KMS-11 (cell line): Measurements from ENCODE around the gene SHOC2.

Experiments
- H2AFZ ChIP-seq: fragments of 200-600 bp; sonication (generic); 2 replicates; pipeline ENCODE4 v1.6.1; 2016; ENCODE audit warnings: antibody characterized with exemption, mixed run types, low read depth
- H3K27ac ChIP-seq: fragments of 200-600 bp; sonication (generic); 2 replicates; pipeline ENCODE4 v1.6.1; 2016; ENCODE audit warnings: mild to moderate bottlenecking, mixed run types
- H3K27me3 ChIP-seq: fragments of 200-600 bp; sonication (generic); 2 replicates; pipeline ENCODE4 v1.6.1; 2017; ENCODE audit warnings: mild to moderate bottlenecking, low read depth, mixed run types, moderate library complexity; ENCODE audit not compliant: insufficient read depth
- H3K36me3 ChIP-seq: fragments of 200-600 bp; sonication (generic); 2 replicates; pipeline ENCODE4 v1.6.1; 2017; ENCODE audit warnings: mild to moderate bottlenecking, mixed run types; ENCODE audit not compliant: insufficient read depth
- H3K4me1 ChIP-seq: fragments of 200-600 bp; sonication (generic); 2 replicates; pipeline ENCODE4 v1.6.1; 2016; ENCODE audit warnings: mild to moderate bottlenecking, low read depth, mixed run types; ENCODE audit not compliant: poor library complexity, severe bottlenecking
- H3K4me2 ChIP-seq: fragments of 200-600 bp; sonication (generic); 2 replicates; pipeline ENCODE4 v1.7.0; 2016; ENCODE audit warnings: mild to moderate bottlenecking, mixed run types
- H3K4me3 ChIP-seq: fragments of 200-600 bp; sonication (generic); IDR thresholded peaks from 2 replicates; pipeline ENCODE4 v1.6.1; 2017; ENCODE audit warnings: low read depth, low read length, mixed read lengths; ENCODE audit not compliant: insufficient read depth
- H3K79me2 ChIP-seq: fragments of 200-600 bp; sonication (generic); 2 replicates; pipeline ENCODE4 v1.6.1; 2016; ENCODE audit warnings: low read depth, mixed run types; ENCODE audit not compliant: insufficient read depth
- H3K9ac ChIP-seq: fragments of 200-600 bp; sonication (generic); 2 replicates; pipeline ENCODE4 v1.6.1; 2016; ENCODE audit warnings: mild to moderate bottlenecking, mixed run types
- H4K20me1 ChIP-seq: fragments of 200-600 bp; sonication (generic); 2 replicates; pipeline ENCODE4 v1.6.1; 2016; ENCODE audit warnings: mild to moderate bottlenecking, mixed run types; ENCODE audit not compliant: insufficient read depth
- CTCF ChIP-seq: fragments of 200-600 bp; sonication (generic); conservative IDR thresholded peaks from 2 replicates; pipeline ENCODE4 v1.6.1; 2017; ENCODE audit warnings: low read depth, mild to moderate bottlenecking, antibody characterized with exemption, low read length, moderate library complexity, mixed read lengths

SHOC2 gene

GRCh38 chr10:110993024-110993693 lies 73.8 kb downstream of the SHOC2 start:
- Histone ChIP-seq H3K4me2 (peak overlapping the region; percentile 82), H3K27ac (peak overlapping the region; percentile 65), H3K4me1 (peaks cover 62% of the 10 kb centered on the region), H2AFZ (no peak overlapping the region), H3K9ac (peak overlapping the region; percentile 13; the same call in 1 of the 2 replicates), H4K20me1 (no peaks in the 10 kb centered on the region), H3K79me2 (peaks cover 36% of the 10 kb centered on the region), H3K27me3 (no peaks in the 10 kb centered on the region), H3K4me3 (no peak overlapping the region), H3K36me3 (no peaks in the 10 kb centered on the region)
- TF ChIP-seq CTCF, result no peak

GRCh38 chr10:110994406-110995086 lies 75.1 kb downstream of the SHOC2 start:
- no peak for TF ChIP-seq CTCF
- Histone ChIP-seq H3K79me2 (peaks cover 22% of the 10 kb centered on the region), H3K4me2 (peak overlapping the region; percentile 82), H3K4me3 (no peak overlapping the region), H3K27me3 (no peaks in the 10 kb centered on the region), H2AFZ (no peak overlapping the region), H3K27ac (no peak overlapping the region), H3K36me3 (no peaks in the 10 kb centered on the region), H3K9ac (no peak overlapping the region), H4K20me1 (no peaks in the 10 kb centered on the region), H3K4me1 (peaks cover 50% of the 10 kb centered on the region)

GRCh38 chr10:110995301-110995700 lies 75.9 kb downstream of the SHOC2 start:
- Histone ChIP-seq H2AFZ (no peak overlapping the region), H4K20me1 (no peaks in the 10 kb centered on the region), H3K4me2 (no peak overlapping the region), H3K4me1 (peaks cover 47% of the 10 kb centered on the region), H3K27me3 (no peaks in the 10 kb centered on the region), H3K27ac (no peak overlapping the region), H3K36me3 (no peaks in the 10 kb centered on the region), H3K79me2 (peaks cover 20% of the 10 kb centered on the region), H3K4me3 (no peak overlapping the region), H3K9ac (no peak overlapping the region)
- no peak for TF ChIP-seq CTCF

- Histone ChIP-seq H3K4me1 (peaks cover 38% of the 10 kb centered on the region), H3K4me3 (no peak overlapping the region), H3K9ac (no peak overlapping the region), H3K27me3 (no peaks in the 10 kb centered on the region), H2AFZ (no peak overlapping the region), H3K27ac (no peak overlapping the region), H3K79me2 (peaks cover 18% of the 10 kb centered on the region), H3K4me2 (no peak overlapping the region), H3K36me3 (no peaks in the 10 kb centered on the region), H4K20me1 (no peaks in the 10 kb centered on the region)
- TF ChIP-seq CTCF, result no peak
Observed at GRCh38 chr10:110996256-110996655, 76.9 kb downstream of the SHOC2 start.
